Common myeloid progenitor, CD34-positive (primary cell): ENCODE results near the gene VPS13D.

Experiments
- CTCF ChIA-PET: fragments of 350-600 bp; sonication (Branson Sonifier 250); formaldehyde crosslinking; loops from one replicate; lab custom pipeline; 2021; ENCODE audit warnings: antibody characterized with exemption; lab: Charles Lee
- POLR2A ChIA-PET: fragments of 350-600 bp; sonication (Branson Sonifier 250); formaldehyde crosslinking; loops from one replicate; lab custom pipeline; 2021; ENCODE audit warnings: antibody characterized with exemption; lab: Charles Lee
- DNase-seq, 3 donors: peaks; one replicate each; pipeline versions ENCODE4 v3.0.0 to v3.0.0-alpha.2; 2013
- H3K27ac ChIP-seq, 2 experiments: 1 replicate in 1 of 2; 2 replicates in 1 of 2; pipeline ENCODE4 v1.7.0; 2013; ENCODE audit warnings: inconsistent platforms in 2 of 2, low read length in 2 of 2, mild to moderate bottlenecking in 2 of 2, low read depth in 1 of 2, moderate library complexity in 1 of 2; ENCODE audit not compliant: severe bottlenecking in 2 of 2, insufficient read depth in 1 of 2, poor library complexity in 1 of 2
- H3K27me3 ChIP-seq, 5 experiments: replicated peaks in 2 of 5; 1 replicate in 3 of 5; 2 replicates in 2 of 5; pipeline versions ENCODE4 v1.6.1 to v1.7.0; 2013; ENCODE audit warnings: low read length in 4 of 5, mild to moderate bottlenecking in 2 of 5, moderate library complexity in 2 of 5, inconsistent platforms in 1 of 5; ENCODE audit not compliant: insufficient read depth in 5 of 5, control insufficient read depth in 4 of 5
- H3K36me3 ChIP-seq, 4 experiments: 1 replicate in 2 of 4; 2 replicates in 2 of 4; pipeline versions ENCODE4 v1.6.1 to v1.7.0; 2013; ENCODE audit warnings: low read length in 3 of 4, control low read depth in 1 of 4, mild to moderate bottlenecking in 1 of 4; ENCODE audit not compliant: control insufficient read depth in 4 of 4, insufficient read depth in 4 of 4
- H3K4me1 ChIP-seq, 4 experiments: 1 replicate in 3 of 4; 2 replicates in 1 of 4; pipeline versions ENCODE4 v1.6.1 to v1.7.1; 2013; ENCODE audit warnings: low read length in 3 of 4, mild to moderate bottlenecking in 3 of 4, control low read depth in 1 of 4, inconsistent platforms in 1 of 4, moderate library complexity in 1 of 4; ENCODE audit not compliant: control insufficient read depth in 4 of 4, insufficient read depth in 4 of 4; ENCODE audit errors: control extremely low read depth in 1 of 4
- H3K4me3 ChIP-seq, 7 experiments: 1 replicate in 4 of 7; 2 replicates in 3 of 7; pipeline versions ENCODE4 v1.5.1 to v1.7.0; 2013; ENCODE audit warnings: mild to moderate bottlenecking in 7 of 7, low read length in 6 of 7, moderate library complexity in 6 of 7, inconsistent platforms in 2 of 7, low read depth in 2 of 7, control low read depth in 1 of 7; ENCODE audit not compliant: insufficient read depth in 4 of 7, control insufficient read depth in 1 of 7; ENCODE audit errors: extremely low read depth in 1 of 7
- H3K9me3 ChIP-seq, 5 experiments: 1 replicate in 4 of 5; 2 replicates in 1 of 5; pipeline versions ENCODE4 v1.6.1 to v1.7.1; 2013; ENCODE audit warnings: low read length in 4 of 5, mild to moderate bottlenecking in 2 of 5, inconsistent platforms in 1 of 5, low read depth in 1 of 5, moderate library complexity in 1 of 5; ENCODE audit not compliant: control insufficient read depth in 4 of 5, insufficient read depth in 2 of 5; ENCODE audit errors: control extremely low read depth in 1 of 5
- WGBS: methylation state at CpG from one replicate; pipeline ENCODE4 v1.1.5; 2013; ENCODE audit not compliant: insufficient coverage; 5-methylcytosine and 5-hydroxymethylcytosine counted together

VPS13D gene

GRCh38 chr1:12528021-12528852 is 298.4 kb downstream of the VPS13D start:
- 97% methylated on average over 21 of the region's 24 CpGs for WGBS
- H3K27ac ChIP-seq = peak overlapping the region in 1 of 2 experiments; percentile 68
- CTCF ChIA-PET = interaction anchor here (0.9 kb wide), 1 partner anchor 18 kb away, joined by 3 read pairs; no protein-coding TSS in a partner anchor
- no peaks in the 10 kb centered on the region for H3K27me3 ChIP-seq
- no peak overlapping the region for H3K4me3 ChIP-seq
- H3K9me3 ChIP-seq = no peaks in the 10 kb centered on the region
- no peak for DNase-seq
- H3K4me1 ChIP-seq = peaks cover 0 to 3% (median 0%) of the 10 kb centered on the region in 4 experiments
- POLR2A ChIA-PET = no interaction called here
- no peaks in the 10 kb centered on the region for H3K36me3 ChIP-seq

GRCh38 chr1:12529640-12530174 is 299.9 kb downstream of the VPS13D start:
- ChIA-PET POLR2A (no interaction called here), CTCF (interaction anchor here (0.9 kb wide), 1 partner anchor 20 kb away, joined by 3 read pairs; no protein-coding TSS in a partner anchor)
- H3K9me3 ChIP-seq = peaks cover 0 to 1% (median 0%) of the 10 kb centered on the region in 5 experiments
- DNase-seq = no peak
- no peaks in the 10 kb centered on the region for H3K36me3 ChIP-seq
- H3K27ac ChIP-seq = peak overlapping the region in 1 of 2 experiments; percentile 68
- H3K4me3 ChIP-seq = no peak overlapping the region
- peaks cover 0 to 3% (median 0%) of the 10 kb centered on the region in 4 experiments for H3K4me1 ChIP-seq
- 96% methylated on average over 3 of the region's 3 CpGs for WGBS
- no peaks in the 10 kb centered on the region for H3K27me3 ChIP-seq

- DNase-seq = no peak
- CTCF ChIA-PET = no interaction called here
- 100% methylated on average over 6 of the region's 11 CpGs for WGBS
- H3K4me1 ChIP-seq = peaks cover 0 to under 1% (median 0%) of the 10 kb centered on the region in 4 experiments
- H3K4me3 ChIP-seq = no peak overlapping the region
- POLR2A ChIA-PET = interaction anchor here (1.0 kb wide), 1 partner anchor 175 kb away, joined by 3 read pairs; no protein-coding TSS in a partner anchor
- H3K36me3 ChIP-seq = no peaks in the 10 kb centered on the region
- H3K27ac ChIP-seq = no peak overlapping the region
- no peaks in the 10 kb centered on the region for H3K27me3 ChIP-seq
- peaks cover 0 to 6% (median 2%) of the 10 kb centered on the region in 5 experiments for H3K9me3 ChIP-seq
Observed at GRCh38 chr1:12530462-12531178, 300.8 kb downstream of the VPS13D start.

GRCh38 chr1:12531179-12531499 is 301.3 kb downstream of the VPS13D start:
- H3K4me3 ChIP-seq = no peak overlapping the region
- ChIA-PET POLR2A (interaction anchor here (1.0 kb wide), 1 partner anchor 175 kb away, joined by 3 read pairs; no protein-coding TSS in a partner anchor), CTCF (no interaction called here)
- H3K4me1 ChIP-seq = no peaks in the 10 kb centered on the region
- H3K9me3 ChIP-seq = peaks cover 0 to 7% (median 4%) of the 10 kb centered on the region in 5 experiments
- H3K27ac ChIP-seq = no peak overlapping the region
- DNase-seq = no peak
- no CpG with 5 or more reads among the region's 1 CpG for WGBS
- no peaks in the 10 kb centered on the region for H3K27me3 ChIP-seq
- no peaks in the 10 kb centered on the region for H3K36me3 ChIP-seq

- DNase-seq = no peak
- 97% methylated on average over 18 of the region's 19 CpGs for WGBS
- H3K27ac ChIP-seq = no peak overlapping the region
- H3K4me3 ChIP-seq = no peak overlapping the region
- H3K9me3 ChIP-seq = peaks cover 0 to 14% (median 6%) of the 10 kb centered on the region in 5 experiments
- CTCF ChIA-PET = no interaction called here
- H3K4me1 ChIP-seq = no peaks in the 10 kb centered on the region
- no peaks in the 10 kb centered on the region for H3K36me3 ChIP-seq
- no peaks in the 10 kb centered on the region for H3K27me3 ChIP-seq
- POLR2A ChIA-PET = no interaction called here
Observed at GRCh38 chr1:12532405-12533315, 302.8 kb downstream of the VPS13D start.

GRCh38 chr1:12536023-12536639 is 306.3 kb downstream of the VPS13D start:
- H3K4me1 ChIP-seq = no peaks in the 10 kb centered on the region
- ChIA-PET CTCF (no interaction called here), POLR2A (no interaction called here)
- WGBS = 80% methylated on average over 1 of the region's 1 CpG
- no peak overlapping the region for H3K27ac ChIP-seq
- H3K4me3 ChIP-seq = no peak overlapping the region
- DNase-seq = no peak
- H3K9me3 ChIP-seq = peaks cover 0 to 14% (median 6%) of the 10 kb centered on the region in 5 experiments
- H3K27me3 ChIP-seq = peaks cover 0 to 17% (median 0%) of the 10 kb centered on the region in 5 experiments
- no peaks in the 10 kb centered on the region for H3K36me3 ChIP-seq
